ENCODE data around the gene SERPINE2.

Gene SERPINE2

GRCh38 chr2:224042191-224042696 is 3.2 kb upstream of the SERPINE2 start:
- DNase-seq: peak; percentile 27 to 69

DNA sequence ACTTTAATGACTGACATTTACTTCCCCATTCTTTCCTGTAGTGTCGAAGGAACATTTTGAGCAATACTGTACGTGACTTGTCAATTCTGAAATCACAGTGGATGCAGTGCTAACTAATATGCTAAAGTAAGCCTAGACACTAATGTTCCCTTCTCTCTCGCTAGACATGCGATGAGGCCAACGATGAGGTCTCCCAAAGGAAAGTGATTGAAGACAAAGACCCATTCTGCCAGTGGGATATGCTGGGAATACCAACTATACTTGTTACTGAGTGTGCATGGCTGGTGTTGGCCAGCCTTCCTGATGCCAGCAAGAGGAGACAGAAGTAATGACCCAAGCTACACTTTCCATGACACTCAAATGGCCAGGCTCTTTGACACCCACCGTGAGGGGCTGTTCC is 2.5 kb upstream of the SERPINE2 start:
- DNase-seq: no peak

DNA sequence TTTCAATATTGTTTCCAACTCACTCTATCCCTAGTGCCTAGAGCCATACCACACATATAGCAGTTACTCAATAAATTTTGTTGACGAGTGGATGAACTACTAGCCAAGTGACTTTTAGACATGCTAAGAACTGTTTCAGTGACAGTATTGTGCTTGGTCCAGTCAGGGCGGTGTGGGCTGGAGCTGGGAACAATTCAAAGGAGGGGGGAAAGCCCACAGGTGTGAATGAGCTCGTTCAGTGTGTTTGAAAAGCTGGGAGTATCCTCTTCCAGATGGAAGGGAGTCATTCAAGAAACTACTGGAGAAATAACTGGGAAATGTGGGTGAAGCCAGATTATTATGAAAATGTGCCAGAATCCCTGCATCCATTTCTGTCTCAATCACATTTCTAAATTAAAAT is 1.7 kb upstream of the SERPINE2 start:
- no peak for DNase-seq

- no peak for DNase-seq
Observed at GRCh38 chr2:224039770-224040440, 819 bp upstream of the SERPINE2 start.

DNA sequence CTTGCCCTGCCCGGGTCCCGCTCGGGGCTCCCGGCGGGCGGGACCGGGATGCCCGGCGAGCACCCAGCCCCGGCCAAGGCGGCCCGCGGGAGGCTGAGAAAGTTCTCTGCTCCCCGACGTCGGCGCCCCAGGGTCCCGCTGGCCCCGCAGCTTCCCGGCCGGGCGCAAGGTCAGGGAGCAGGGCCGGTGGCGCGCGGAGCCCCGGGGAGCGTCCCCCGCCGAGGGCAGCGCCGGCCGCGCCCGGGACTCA is 331 bp downstream of the SERPINE2 start:
- no peak for DNase-seq

- peak; percentile 22 to 47 for DNase-seq
Observed at GRCh38 chr2:224038049-224038829, 847 bp downstream of the SERPINE2 start.

DNA sequence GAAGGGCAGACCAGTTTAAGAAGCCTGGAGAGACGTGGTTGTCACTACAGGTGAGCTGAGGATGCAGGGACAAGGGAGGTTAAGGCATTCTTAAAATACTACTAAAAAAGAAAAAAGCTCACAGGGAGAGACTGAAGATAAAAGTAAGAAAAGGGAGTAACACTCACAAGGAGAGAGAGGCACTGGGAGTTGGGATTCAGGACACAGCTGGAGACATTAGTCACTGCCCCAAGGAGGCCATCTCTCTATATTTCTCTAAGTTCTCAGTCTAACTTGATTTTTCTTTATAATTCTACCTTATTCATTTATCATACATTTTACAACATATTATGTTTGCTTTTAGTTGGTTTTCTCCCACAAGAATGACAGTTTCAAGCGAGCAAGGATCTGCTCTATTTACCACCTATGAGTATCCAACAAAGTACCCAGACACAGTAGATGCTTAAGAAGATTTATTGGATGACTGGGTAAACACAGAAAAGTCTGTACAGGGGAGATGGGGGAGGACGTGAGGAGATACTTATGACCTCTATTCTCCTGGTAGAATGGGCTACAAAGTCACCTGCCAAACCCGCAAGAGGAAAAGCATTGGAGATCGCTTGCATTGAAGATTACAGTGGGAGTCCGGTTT is 2.2 kb downstream of the SERPINE2 start:
- no peak for DNase-seq

GRCh38 chr2:224034017-224034416 is 5.1 kb downstream of the SERPINE2 start:
- DNase-seq: no peak

GRCh38 chr2:224033601-224034000 is 5.5 kb downstream of the SERPINE2 start:
- DNase-seq: no peak

GRCh38 chr2:224032283-224032682 is 6.8 kb downstream of the SERPINE2 start:
- no peak for DNase-seq

GRCh38 chr2:224031358-224031970 is 7.6 kb downstream of the SERPINE2 start:
- no peak for DNase-seq

DNA sequence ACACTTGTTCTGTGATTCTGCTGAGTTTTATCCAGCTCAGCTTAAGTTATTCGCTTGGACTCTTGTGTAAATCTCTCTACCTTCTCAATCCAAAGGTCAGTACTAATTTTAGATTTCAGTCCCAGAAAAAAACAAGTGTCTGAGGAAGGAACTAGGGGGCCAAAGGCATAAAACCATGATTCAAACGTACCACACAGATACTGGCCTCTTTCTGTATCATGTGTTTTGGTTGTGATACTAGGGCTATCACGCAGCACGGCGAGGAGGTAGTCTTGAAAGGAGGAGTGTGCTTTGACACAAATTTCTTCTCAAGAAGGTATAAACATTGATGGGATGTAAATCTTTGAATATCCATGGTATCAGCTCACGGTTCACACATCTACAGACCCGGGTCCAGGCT is 8.3 kb downstream of the SERPINE2 start:
- DNase-seq: no peak

GRCh38 chr2:224029876-224030275 is 9.2 kb downstream of the SERPINE2 start:
- no peak for DNase-seq

DNA sequence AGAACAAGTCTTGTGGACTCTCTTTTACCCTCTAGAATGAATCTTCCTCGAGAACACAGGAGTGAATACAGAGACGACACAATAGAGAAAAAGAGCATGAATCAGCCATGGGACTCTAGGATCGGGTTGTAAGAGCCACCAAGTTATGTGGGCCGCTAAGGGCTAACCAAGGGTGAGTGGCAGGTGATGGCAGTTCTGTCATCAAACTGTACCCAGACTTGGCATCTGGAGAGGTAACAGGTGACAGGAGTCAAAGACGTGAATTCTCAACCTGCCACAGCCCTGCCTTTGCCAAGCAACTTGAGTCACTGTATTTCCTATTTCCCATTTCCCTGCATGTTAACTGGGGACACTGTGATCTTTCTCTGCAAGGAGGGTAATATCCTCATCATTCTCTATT is 11.2 kb downstream of the SERPINE2 start:
- no peak for DNase-seq

- no peak for DNase-seq
Observed at GRCh38 chr2:224027070-224027469, 12.0 kb downstream of the SERPINE2 start.

- DNase-seq: no peak
Observed at GRCh38 chr2:224025874-224026273, 13.2 kb downstream of the SERPINE2 start.

GRCh38 chr2:224024270-224024669 is 14.8 kb downstream of the SERPINE2 start:
- no peak for DNase-seq

- peak in 1 of 2 experiments; percentile 39 for DNase-seq
Observed at GRCh38 chr2:224023188-224023587, 15.9 kb downstream of the SERPINE2 start.

GRCh38 chr2:224022486-224022885 is 16.6 kb downstream of the SERPINE2 start:
- no peak for DNase-seq

GRCh38 chr2:224020523-224020922 is 18.6 kb downstream of the SERPINE2 start:
- DNase-seq: no peak

GRCh38 chr2:224017957-224018356 is 21.1 kb downstream of the SERPINE2 start:
- peak in 1 of 2 experiments; percentile 16 for DNase-seq

DNA sequence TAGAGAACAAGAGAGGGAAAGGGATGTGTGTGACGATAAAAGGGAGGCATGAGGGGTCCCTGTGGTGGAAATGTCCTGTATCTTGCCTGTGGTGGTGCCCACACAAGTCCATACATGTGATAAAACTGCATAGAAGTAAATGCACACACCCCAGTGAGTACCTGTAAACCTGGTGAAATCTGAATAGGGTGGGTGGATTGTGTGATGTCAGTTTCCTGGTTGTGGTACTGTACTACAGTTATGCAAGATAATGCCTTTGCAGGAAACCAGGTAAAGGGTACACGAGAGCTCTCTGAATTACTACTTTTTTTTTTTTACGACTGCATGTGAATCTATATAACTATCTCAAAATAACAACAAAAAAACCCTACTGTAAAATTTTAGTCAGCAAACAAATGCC is 22.1 kb downstream of the SERPINE2 start:
- no peak for DNase-seq

- no peak for DNase-seq
Observed at GRCh38 chr2:224014336-224014735, 24.8 kb downstream of the SERPINE2 start.

DNA sequence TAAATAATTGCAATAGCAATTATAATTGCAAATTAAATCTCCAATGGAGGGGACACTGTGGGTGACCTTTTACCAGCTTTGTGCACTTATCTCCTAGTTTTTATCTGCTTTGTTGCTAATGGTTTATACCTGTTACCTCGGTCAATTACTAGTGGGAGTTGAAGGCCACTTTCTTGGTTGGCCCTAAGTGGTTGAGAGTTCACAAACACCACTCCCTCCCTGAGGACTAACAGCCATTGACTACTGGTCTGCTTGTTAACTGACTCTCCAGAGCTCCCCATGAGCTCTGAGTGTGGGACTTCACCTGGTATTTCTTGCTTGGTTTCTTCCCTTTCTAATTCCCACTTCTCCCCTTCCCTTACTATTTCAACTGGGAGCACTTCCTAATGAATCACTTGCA is 27.2 kb downstream of the SERPINE2 start:
- DNase-seq: no peak

Measured in NCI-H2081 (cell line).